WI38 (cell line): ENCODE data around the gene WWOX.

Experiments
- H3K4me3 ChIP-seq: 2 replicates; pipeline ENCODE4 v1.5.1; 2011; ENCODE audit warnings: low read depth, mild to moderate bottlenecking, control low read depth, low read length
- TF ChIP-seq, protein P1 (sequence below): IDR thresholded peaks from 2 replicates; pipeline ENCODE4 v1.5.1; 2012; ENCODE audit warnings: low read depth, mild to moderate bottlenecking, control low read depth, low read length

Gene WWOX

GRCh38 chr16:78278056-78278450, 178.6 kb downstream of the WWOX start:
- TF ChIP-seq, protein P1, sequence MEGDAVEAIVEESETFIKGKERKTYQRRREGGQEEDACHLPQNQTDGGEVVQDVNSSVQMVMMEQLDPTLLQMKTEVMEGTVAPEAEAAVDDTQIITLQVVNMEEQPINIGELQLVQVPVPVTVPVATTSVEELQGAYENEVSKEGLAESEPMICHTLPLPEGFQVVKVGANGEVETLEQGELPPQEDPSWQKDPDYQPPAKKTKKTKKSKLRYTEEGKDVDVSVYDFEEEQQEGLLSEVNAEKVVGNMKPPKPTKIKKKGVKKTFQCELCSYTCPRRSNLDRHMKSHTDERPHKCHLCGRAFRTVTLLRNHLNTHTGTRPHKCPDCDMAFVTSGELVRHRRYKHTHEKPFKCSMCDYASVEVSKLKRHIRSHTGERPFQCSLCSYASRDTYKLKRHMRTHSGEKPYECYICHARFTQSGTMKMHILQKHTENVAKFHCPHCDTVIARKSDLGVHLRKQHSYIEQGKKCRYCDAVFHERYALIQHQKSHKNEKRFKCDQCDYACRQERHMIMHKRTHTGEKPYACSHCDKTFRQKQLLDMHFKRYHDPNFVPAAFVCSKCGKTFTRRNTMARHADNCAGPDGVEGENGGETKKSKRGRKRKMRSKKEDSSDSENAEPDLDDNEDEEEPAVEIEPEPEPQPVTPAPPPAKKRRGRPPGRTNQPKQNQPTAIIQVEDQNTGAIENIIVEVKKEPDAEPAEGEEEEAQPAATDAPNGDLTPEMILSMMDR, result no peak
- no peak overlapping the region for H3K4me3 ChIP-seq

GRCh38 chr16:78281115-78281514, 181.7 kb downstream of the WWOX start:
- TF ChIP-seq, protein P1, result no peak
- no peak overlapping the region for H3K4me3 ChIP-seq

- H3K4me3 ChIP-seq, result no peak overlapping the region
- TF ChIP-seq, protein P1, result no peak
Measured at GRCh38 chr16:78283548-78284251, 184.2 kb downstream of the WWOX start.

DNA sequence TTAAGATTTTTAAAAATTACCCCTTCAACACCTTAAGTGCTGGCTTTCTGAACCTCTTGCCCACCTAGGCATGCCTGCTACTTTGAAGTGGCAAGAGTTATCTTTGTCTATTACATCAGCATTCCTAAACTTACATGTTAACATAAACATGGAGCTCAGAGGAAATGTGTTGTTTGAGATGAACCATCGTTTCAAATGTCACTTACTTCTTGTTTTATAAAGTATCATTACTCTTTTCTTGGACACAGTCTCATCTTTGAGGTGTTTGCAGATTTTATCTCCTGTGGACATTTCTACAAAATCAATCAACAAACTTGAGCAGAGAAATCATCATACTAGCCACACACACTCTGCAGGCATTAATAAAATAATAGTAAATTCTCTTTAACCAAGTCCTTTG, 184.9 kb downstream of the WWOX start:
- TF ChIP-seq, protein P1, result no peak

GRCh38 chr16:78284957-78285434, 185.5 kb downstream of the WWOX start:
- no peak overlapping the region for H3K4me3 ChIP-seq
- TF ChIP-seq, protein P1, result no peak

More for the DNA sequence above, 184.9 kb downstream of the WWOX start:
- H3K4me3 ChIP-seq, result no peak overlapping the region

DNA sequence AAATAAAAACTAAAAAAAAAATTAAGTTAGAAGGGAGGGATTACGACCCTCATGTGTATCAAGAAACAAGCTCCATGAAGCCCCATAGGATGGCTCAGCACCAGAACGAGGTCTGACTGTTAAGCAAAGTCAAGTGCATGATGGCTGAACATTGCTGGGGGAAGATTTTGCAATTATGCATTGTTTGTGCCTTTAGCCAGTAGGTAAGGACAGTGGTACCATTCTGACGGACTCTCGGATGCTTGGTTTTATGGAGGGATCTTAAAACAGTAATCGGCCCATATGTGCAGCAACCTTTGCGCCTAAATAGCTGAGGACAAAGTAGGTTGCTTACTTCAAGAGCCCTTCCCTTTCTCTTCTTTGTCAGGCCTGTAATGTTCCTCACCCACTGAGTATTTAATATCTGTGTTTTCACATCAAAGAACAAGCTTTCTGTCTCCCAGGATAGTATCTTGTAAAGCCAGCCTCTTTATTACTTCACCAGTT, 186.0 kb downstream of the WWOX start:
- TF ChIP-seq, protein P1, result no peak
- no peak overlapping the region for H3K4me3 ChIP-seq

DNA sequence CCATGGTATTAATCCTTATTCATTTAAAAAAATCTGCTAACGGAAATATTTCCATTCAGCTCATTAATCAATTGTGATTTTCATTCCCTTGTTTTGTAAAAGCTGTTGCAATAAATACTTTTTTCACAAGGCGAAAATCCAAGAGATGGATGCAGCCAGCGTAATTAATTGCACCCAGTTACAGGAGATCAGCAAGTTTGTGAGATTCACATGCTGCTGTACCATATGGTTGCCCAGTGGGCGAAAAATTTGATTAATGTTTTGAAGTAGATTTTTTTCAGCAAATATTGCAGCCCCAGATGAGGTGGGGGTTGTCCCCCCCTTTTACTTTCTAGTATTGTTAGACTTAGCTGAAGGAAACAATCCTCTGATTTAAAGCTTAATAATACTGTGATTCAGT, 186.6 kb downstream of the WWOX start:
- no peak overlapping the region for H3K4me3 ChIP-seq
- TF ChIP-seq, protein P1, result no peak
